A549 (cell line): ENCODE measurements around the gene PRKN. TPM values are rescaled to one million over a fixed set of nuclear protein-coding genes. Genes with fewer than 3 reads are reported as not detected.

Experiments
- ATAC-seq, 2 experiments: fragments of 200-7000 bp in 1 of 2; fragments of >200 bp in 1 of 2; cut with Nextera tagmentation in 1 of 2; cut with Tn5 transposase in 1 of 2; 3 replicates each; pipeline versions ENCODE4 v1.8.0 to v1.9.1; 2018 to 2020; ENCODE audit warnings: mild to moderate bottlenecking in 1 of 2, moderate library complexity in 1 of 2
- CTCF ChIA-PET: fragments of 300-600 bp; sonication (Branson Sonifier 250); formaldehyde crosslinking; extraction: SDS; loops from one replicate; lab custom pipeline; 2021; ENCODE audit warnings: antibody characterized with exemption, inconsistent platforms; lab: Yijun Ruan, JAX
- POLR2A ChIA-PET: fragments of 350-600 bp; formaldehyde crosslinking; extraction: SDS; loops from one replicate; lab custom pipeline; 2021; ENCODE audit warnings: antibody characterized with exemption, inconsistent platforms; lab: Yijun Ruan, JAX
- DNase-seq, 2 experiments: peaks; one replicate each; pipeline versions ENCODE4 v3.0.0 to v3.0.0-alpha.2; 2011 to 2016; ENCODE audit warnings: low read depth in 1 of 2, low spot score in 1 of 2
- FAIRE-seq: peaks from 2 replicates; lab custom pipeline; 2011; peaks lifted over from hg19 to GRCh38; lab: Jason Lieb, UNC
- H3K27ac ChIP-seq, 2 experiments: fragments of >200 bp; sonication (Bioruptor Twin); formaldehyde crosslinking; 3 replicates each; pipeline ENCODE4 v1.5.1; 2016 to 2017
- H3K4me1 ChIP-seq: fragments of >200 bp; sonication (Bioruptor Twin); formaldehyde crosslinking; 3 replicates; pipeline ENCODE4 v1.6.1; 2016
- H3K4me2 ChIP-seq: fragments of >200 bp; sonication (Bioruptor Twin); formaldehyde crosslinking; 3 replicates; pipeline ENCODE4 v1.6.1; 2016
- H3K4me3 ChIP-seq: fragments of >200 bp; sonication (Bioruptor Twin); formaldehyde crosslinking; 3 replicates; pipeline ENCODE4 v1.5.1; 2016
- H3K9me3 ChIP-seq: fragments of >200 bp; sonication (Bioruptor Twin); formaldehyde crosslinking; 3 replicates; pipeline ENCODE4 v1.6.1; 2016
- BHLHE40 ChIP-seq: IDR thresholded peaks from 2 replicates; pipeline ENCODE4 v1.6.1; 2012; ENCODE audit warnings: low read depth, low read length, inconsistent platforms
- CBX2 ChIP-seq: fragments of 200-600 bp; sonication (generic); IDR thresholded peaks from 2 replicates; pipeline ENCODE4 v1.6.1; 2016; ENCODE audit warnings: low read depth, mild to moderate bottlenecking, borderline replicate concordance
- CBX8 ChIP-seq: fragments of 200-600 bp; sonication (generic); IDR thresholded peaks from 2 replicates; pipeline ENCODE4 v1.6.1; 2016
- CEBPB ChIP-seq, 2 experiments: fragments of >200 bp in 1 of 2; sonication (Bioruptor Twin) in 1 of 2; formaldehyde crosslinking in 1 of 2; IDR thresholded peaks; 2 replicates each; pipeline ENCODE4 v1.6.1; 2012 to 2016
- EP300 ChIP-seq, 2 experiments: fragments of >200 bp; sonication (Bioruptor Twin); formaldehyde crosslinking; IDR thresholded peaks; 2 replicates in 1 of 2; 3 replicates in 1 of 2; pipeline ENCODE4 v1.6.1; 2016 to 2017
- FOXS1 ChIP-seq: fragments of 250-450 bp; sonication (Bioruptor Pico); IDR thresholded peaks from 2 replicates; pipeline ENCODE4 v1.5.0; 2020; ENCODE audit warnings: mild to moderate bottlenecking, moderate library complexity
- GATA3 ChIP-seq: IDR thresholded peaks from 2 replicates; pipeline ENCODE4 v1.6.1; 2012; ENCODE audit warnings: borderline replicate concordance
- HOXA7 ChIP-seq: fragments of 250-450 bp; sonication (Bioruptor Pico); IDR thresholded peaks from 2 replicates; pipeline ENCODE4 v1.5.0; 2020; ENCODE audit warnings: mild to moderate bottlenecking, moderate library complexity
- RAD21 ChIP-seq, 2 experiments: fragments of >200 bp in 1 of 2; sonication (Bioruptor Twin) in 1 of 2; formaldehyde crosslinking in 1 of 2; IDR thresholded peaks in 1 of 2; conservative IDR thresholded peaks in 1 of 2; 2 replicates in 1 of 2; 3 replicates in 1 of 2; pipeline ENCODE4 v1.6.1; 2012 to 2018; ENCODE audit warnings: inconsistent platforms in 1 of 2
- RCOR1 ChIP-seq: fragments of 150-350 bp; IDR thresholded peaks from 2 replicates; pipeline ENCODE4 v1.6.1; 2014; ENCODE audit warnings: antibody characterized with exemption, low read length, low read depth
- RNF2 ChIP-seq: fragments of 200-600 bp; sonication (generic); IDR thresholded peaks from 2 replicates; pipeline ENCODE4 v1.6.1; 2016; ENCODE audit warnings: low read depth, mild to moderate bottlenecking, antibody characterized with exemption, moderate library complexity, borderline replicate concordance
- SMC3 ChIP-seq: fragments of >200 bp; sonication (Bioruptor Twin); formaldehyde crosslinking; IDR thresholded peaks from 3 replicates; pipeline ENCODE4 v1.6.1; 2018; ENCODE audit warnings: inconsistent platforms
- ZC3H11A ChIP-seq: fragments of 450-650 bp; IDR thresholded peaks from 2 replicates; pipeline ENCODE4 v1.6.1; 2014; ENCODE audit warnings: antibody characterized with exemption, mild to moderate bottlenecking
- ZFP36 ChIP-seq: fragments of 450-650 bp; IDR thresholded peaks from 2 replicates; pipeline ENCODE4 v1.6.1; 2014; ENCODE audit warnings: borderline replicate concordance; ENCODE audit not compliant: partially characterized antibody
- WGBS: methylation state at CpG from one replicate; pipeline ENCODE4 v1.1.6; 2017; ENCODE audit errors: missing lambda C conversion rate; 5-methylcytosine and 5-hydroxymethylcytosine counted together
- polyA plus RNA-seq, 4 experiments: library from polyadenylated mRNA; depleted of rRNA in 3 of 4; stranded (reverse); fragments of >200 nt; fragmentation: RNase III in 1 of 4; extraction: RNeasy Plus Mini Kit Qiagen cat#74134 plus additional on column Dnase treatment in 1 of 4; gene quantifications; 2 replicates in 3 of 4; 3 replicates in 1 of 4; pipeline ENCODE4 v1.2.3, GENCODE V29; 2011 to 2017
- TF ChIP-seq, protein P1 (sequence below): fragments of 450-650 bp; IDR thresholded peaks from 2 replicates; pipeline ENCODE4 v1.6.1; 2014; ENCODE audit warnings: antibody characterized with exemption
- TF ChIP-seq, protein P2 (sequence below): fragments of >200 bp; sonication (Bioruptor Twin); formaldehyde crosslinking; IDR thresholded peaks from 3 replicates; pipeline ENCODE4 v1.6.1; 2016
- TF ChIP-seq, protein P3 (sequence below): fragments of 250-450 bp; sonication (Bioruptor Pico); IDR thresholded peaks from 2 replicates; pipeline ENCODE4 v1.5.0; 2020; ENCODE audit warnings: low read depth, mild to moderate bottlenecking, moderate library complexity
- TF ChIP-seq, protein P4 (sequence below): fragments of 250-450 bp; sonication (Bioruptor Pico); IDR thresholded peaks from 2 replicates; pipeline ENCODE4 v1.5.0; 2021; ENCODE audit warnings: mild to moderate bottlenecking, moderate library complexity, borderline replicate concordance
- TF ChIP-seq, protein P5 (sequence below): fragments of >200 bp; sonication (Bioruptor Twin); formaldehyde crosslinking; IDR thresholded peaks from 3 replicates; pipeline ENCODE4 v1.5.1; 2016

PRKN gene
- polyA plus RNA-seq, 2 of the 4 experiments (the other 2 are of a cell fraction): 0.36 to 0.39 TPM

DNA sequence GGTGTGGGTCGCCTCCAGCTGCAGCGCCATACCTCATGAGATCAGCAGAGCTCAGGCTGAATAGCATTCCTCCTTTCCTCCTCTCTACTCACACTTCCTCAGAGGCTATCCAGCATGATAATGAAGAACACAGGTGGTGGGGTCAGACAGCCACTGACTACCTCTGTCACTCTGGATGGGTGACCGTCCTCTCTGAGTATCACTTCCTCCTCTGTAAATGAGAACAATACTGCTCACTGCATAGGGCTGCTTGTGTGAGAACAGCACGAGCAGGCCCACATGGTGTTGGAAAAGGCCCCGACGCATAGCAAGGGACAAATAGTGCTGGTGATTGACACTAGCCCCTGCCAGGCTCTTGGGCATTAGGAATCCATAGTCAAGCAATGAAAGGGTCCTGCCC is 239.1 kb downstream of the PRKN start:
- Histone ChIP-seq H3K4me2 (no peak overlapping the region), H3K4me1 (no peaks in the 10 kb centered on the region), H3K9me3 (no peaks in the 10 kb centered on the region), H3K4me3 (no peak overlapping the region)
- ChIA-PET POLR2A (no interaction called here), CTCF (no interaction called here)
- no peak for FAIRE-seq
- no peak for TF ChIP-seq CBX2
- no peak for TF ChIP-seq SMC3
- TF ChIP-seq, protein P1, sequence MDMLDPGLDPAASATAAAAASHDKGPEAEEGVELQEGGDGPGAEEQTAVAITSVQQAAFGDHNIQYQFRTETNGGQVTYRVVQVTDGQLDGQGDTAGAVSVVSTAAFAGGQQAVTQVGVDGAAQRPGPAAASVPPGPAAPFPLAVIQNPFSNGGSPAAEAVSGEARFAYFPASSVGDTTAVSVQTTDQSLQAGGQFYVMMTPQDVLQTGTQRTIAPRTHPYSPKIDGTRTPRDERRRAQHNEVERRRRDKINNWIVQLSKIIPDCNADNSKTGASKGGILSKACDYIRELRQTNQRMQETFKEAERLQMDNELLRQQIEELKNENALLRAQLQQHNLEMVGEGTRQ: no peak
- TF ChIP-seq HOXA7 (CRISPR knock-in tag): no peak
- TF ChIP-seq EP300 (IDR thresholded peaks at IDR 0.05): no peak
- no peak for TF ChIP-seq RNF2
- TF ChIP-seq ZFP36: no peak
- no peak for TF ChIP-seq BHLHE40
- TF ChIP-seq, protein P2, sequence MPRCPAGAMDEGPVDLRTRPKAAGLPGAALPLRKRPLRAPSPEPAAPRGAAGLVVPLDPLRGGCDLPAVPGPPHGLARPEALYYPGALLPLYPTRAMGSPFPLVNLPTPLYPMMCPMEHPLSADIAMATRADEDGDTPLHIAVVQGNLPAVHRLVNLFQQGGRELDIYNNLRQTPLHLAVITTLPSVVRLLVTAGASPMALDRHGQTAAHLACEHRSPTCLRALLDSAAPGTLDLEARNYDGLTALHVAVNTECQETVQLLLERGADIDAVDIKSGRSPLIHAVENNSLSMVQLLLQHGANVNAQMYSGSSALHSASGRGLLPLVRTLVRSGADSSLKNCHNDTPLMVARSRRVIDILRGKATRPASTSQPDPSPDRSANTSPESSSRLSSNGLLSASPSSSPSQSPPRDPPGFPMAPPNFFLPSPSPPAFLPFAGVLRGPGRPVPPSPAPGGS: no peak
- TF ChIP-seq RCOR1: no peak
- no peak for TF ChIP-seq CBX8
- TF ChIP-seq ZC3H11A: no peak
- TF ChIP-seq, protein P3, sequence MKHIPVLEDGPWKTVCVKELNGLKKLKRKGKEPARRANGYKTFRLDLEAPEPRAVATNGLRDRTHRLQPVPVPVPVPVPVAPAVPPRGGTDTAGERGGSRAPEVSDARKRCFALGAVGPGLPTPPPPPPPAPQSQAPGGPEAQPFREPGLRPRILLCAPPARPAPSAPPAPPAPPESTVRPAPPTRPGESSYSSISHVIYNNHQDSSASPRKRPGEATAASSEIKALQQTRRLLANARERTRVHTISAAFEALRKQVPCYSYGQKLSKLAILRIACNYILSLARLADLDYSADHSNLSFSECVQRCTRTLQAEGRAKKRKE (CRISPR knock-in tag): no peak
- no peak for TF ChIP-seq CEBPB (IDR thresholded peaks at IDR 0.05)
- no peak for TF ChIP-seq RAD21 (conservative IDR thresholded peaks at IDR 0.05 in 1 of 2, IDR thresholded peaks at IDR 0.05 in 1 of 2)
- TF ChIP-seq, protein P4, sequence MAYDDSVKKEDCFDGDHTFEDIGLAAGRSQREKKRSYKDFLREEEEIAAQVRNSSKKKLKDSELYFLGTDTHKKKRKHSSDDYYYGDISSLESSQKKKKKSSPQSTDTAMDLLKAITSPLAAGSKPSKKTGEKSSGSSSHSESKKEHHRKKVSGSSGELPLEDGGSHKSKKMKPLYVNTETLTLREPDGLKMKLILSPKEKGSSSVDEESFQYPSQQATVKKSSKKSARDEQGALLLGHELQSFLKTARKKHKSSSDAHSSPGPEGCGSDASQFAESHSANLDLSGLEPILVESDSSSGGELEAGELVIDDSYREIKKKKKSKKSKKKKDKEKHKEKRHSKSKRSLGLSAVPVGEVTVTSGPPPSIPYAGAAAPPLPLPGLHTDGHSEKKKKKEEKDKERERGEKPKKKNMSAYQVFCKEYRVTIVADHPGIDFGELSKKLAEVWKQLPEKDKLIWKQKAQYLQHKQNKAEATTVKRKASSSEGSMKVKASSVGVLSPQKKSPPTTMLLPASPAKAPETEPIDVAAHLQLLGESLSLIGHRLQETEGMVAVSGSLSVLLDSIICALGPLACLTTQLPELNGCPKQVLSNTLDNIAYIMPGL (CRISPR knock-in tag): no peak
- TF ChIP-seq, all 56 proteins: peak for 0
- 69% methylated on average over 5 of the region's 6 CpGs for WGBS
- ATAC-seq: no peak
- DNase-seq: no peak
- H3K27ac ChIP-seq: no peak overlapping the region

DNA sequence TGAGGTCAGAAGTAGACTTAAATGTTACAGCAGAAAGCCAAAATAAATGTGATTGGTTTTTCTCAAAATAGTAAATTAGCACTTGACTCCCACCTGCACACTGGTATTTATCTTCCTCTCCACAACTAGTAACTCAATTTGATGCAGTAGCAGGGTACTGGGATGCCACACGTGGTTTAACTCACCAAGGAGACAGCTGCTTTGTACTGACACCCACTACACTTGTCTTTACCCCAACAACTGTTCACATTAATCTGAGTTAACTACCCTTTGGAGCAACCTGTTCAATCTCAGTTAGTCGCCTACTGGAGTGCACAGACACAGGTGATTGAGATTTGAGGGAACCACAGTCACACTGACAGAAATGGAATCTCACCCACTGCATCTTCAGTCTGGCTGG is 242.1 kb downstream of the PRKN start:
- no peak for ATAC-seq
- POLR2A ChIA-PET: no interaction called here

More for the DNA sequence above, 242.1 kb downstream of the PRKN start:
- WGBS: 13% methylated on average over 2 of the region's 2 CpGs
- DNase-seq: no peak
- Histone ChIP-seq H3K9me3 (no peaks in the 10 kb centered on the region), H3K4me2 (no peak overlapping the region), H3K4me3 (no peak overlapping the region), H3K4me1 (no peaks in the 10 kb centered on the region), H3K27ac (no peak overlapping the region)
- TF ChIP-seq GATA3: no peak
- TF ChIP-seq FOXS1 (CRISPR knock-in tag): no peak
- TF ChIP-seq, protein P5, sequence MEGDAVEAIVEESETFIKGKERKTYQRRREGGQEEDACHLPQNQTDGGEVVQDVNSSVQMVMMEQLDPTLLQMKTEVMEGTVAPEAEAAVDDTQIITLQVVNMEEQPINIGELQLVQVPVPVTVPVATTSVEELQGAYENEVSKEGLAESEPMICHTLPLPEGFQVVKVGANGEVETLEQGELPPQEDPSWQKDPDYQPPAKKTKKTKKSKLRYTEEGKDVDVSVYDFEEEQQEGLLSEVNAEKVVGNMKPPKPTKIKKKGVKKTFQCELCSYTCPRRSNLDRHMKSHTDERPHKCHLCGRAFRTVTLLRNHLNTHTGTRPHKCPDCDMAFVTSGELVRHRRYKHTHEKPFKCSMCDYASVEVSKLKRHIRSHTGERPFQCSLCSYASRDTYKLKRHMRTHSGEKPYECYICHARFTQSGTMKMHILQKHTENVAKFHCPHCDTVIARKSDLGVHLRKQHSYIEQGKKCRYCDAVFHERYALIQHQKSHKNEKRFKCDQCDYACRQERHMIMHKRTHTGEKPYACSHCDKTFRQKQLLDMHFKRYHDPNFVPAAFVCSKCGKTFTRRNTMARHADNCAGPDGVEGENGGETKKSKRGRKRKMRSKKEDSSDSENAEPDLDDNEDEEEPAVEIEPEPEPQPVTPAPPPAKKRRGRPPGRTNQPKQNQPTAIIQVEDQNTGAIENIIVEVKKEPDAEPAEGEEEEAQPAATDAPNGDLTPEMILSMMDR: no peak
- TF ChIP-seq RCOR1: no peak
- no peak for FAIRE-seq
- CTCF ChIA-PET: no interaction called here
